ENCODE measurements around the gene HBA2. TPM values are rescaled to one million over a fixed set of nuclear protein-coding genes. Genes with fewer than 3 reads are reported as not detected.

Gene HBA2
- total and polyA plus RNA-seq, 9 of the 15 experiments (the other 6 are each of a cell fraction or from before 2014, with no cell fraction given): 40.4 to 853 (median 286) TPM

DNA sequence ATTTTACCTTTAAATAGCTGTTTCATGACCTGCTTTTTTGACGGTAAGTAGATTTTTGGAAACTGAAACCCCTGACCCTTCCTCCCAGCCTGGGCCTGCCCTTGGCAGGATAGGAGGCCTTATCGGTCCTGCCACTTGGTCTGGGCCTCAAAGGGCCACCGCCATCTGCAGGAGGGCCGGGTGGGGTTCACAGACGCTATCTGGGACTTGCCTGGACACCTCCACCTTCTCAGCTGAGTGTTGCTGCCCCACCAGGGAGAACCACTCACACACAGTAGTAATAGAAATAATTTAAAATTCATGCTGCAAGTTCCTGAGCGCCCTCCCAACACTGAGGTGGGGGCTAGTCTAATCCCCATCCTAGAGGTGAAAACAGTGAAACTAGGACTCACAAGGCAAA, 29.6 kb upstream of the HBA2 start (continued):
- TF ChIP-seq MTA3 (IDR thresholded peaks at IDR 0.05; ENCODE audit: borderline replicate concordance) (peak; percentile 59; the same call in 1 of the 2 replicates), TCFL5 (CRISPR knock-in tag; conservative IDR thresholded peaks at IDR 0.05) (no peak), RBBP5 (IDR thresholded peaks at IDR 0.05; ENCODE audit: borderline replicate concordance, insufficient read depth, low read length, poor library complexity, severe bottlenecking) (peak; percentile 19), NR2C2 (CRISPR knock-in tag; IDR thresholded peaks at IDR 0.05) (no peak), NR2C2 (tag; IDR thresholded peaks at IDR 0.05) (peak; percentile 68), EHMT2 (IDR thresholded peaks at IDR 0.05) (no peak), RBFOX2 (IDR thresholded peaks at IDR 0.05; ENCODE audit: low read depth, low read length) (peak; percentile 37; the same call in 1 of the 2 replicates), NFE2L1 (tag; IDR thresholded peaks at IDR 0.05; ENCODE audit: borderline replicate concordance, low read depth) (no peak), ZNF436 (CRISPR knock-in tag; IDR thresholded peaks at IDR 0.05) (no peak), PTBP1 (IDR thresholded peaks at IDR 0.05; ENCODE audit: low read depth, low read length) (0 out of 2 replicates have a peak, but pooled peaks have one; percentile 34), ZEB2 (IDR thresholded peaks at IDR 0.05) (peak; percentile 81; the same call in 1 of the 2 replicates), ZNF551 (CRISPR knock-in tag; IDR thresholded peaks at IDR 0.05) (no peak), DIDO1 (tag; IDR thresholded peaks at IDR 0.05; ENCODE audit: low read depth) (no peak)
- TF ChIP-seq, protein P1, sequence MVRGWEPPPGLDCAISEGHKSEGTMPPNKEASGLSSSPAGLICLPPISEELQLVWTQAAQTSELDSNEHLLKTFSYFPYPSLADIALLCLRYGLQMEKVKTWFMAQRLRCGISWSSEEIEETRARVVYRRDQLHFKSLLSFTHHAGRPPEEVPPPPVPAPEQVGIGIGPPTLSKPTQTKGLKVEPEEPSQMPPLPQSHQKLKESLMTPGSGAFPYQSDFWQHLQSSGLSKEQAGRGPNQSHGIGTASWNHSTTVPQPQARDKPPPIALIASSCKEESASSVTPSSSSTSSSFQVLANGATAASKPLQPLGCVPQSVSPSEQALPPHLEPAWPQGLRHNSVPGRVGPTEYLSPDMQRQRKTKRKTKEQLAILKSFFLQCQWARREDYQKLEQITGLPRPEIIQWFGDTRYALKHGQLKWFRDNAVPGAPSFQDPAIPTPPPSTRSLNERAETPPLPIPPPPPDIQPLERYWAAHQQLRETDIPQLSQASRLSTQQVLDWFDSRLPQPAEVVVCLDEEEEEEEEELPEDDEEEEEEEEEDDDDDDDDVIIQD (CRISPR knock-in tag; IDR thresholded peaks at IDR 0.05): no peak
- TF ChIP-seq, protein P2, sequence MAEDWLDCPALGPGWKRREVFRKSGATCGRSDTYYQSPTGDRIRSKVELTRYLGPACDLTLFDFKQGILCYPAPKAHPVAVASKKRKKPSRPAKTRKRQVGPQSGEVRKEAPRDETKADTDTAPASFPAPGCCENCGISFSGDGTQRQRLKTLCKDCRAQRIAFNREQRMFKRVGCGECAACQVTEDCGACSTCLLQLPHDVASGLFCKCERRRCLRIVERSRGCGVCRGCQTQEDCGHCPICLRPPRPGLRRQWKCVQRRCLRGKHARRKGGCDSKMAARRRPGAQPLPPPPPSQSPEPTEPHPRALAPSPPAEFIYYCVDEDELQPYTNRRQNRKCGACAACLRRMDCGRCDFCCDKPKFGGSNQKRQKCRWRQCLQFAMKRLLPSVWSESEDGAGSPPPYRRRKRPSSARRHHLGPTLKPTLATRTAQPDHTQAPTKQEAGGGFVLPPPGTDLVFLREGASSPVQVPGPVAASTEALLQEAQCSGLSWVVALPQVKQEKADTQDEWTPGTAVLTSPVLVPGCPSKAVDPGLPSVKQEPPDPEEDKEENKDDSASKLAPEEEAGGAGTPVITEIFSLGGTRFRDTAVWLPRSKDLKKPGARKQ (CRISPR knock-in tag; IDR thresholded peaks at IDR 0.05): no peak
- TF ChIP-seq, protein P3, sequence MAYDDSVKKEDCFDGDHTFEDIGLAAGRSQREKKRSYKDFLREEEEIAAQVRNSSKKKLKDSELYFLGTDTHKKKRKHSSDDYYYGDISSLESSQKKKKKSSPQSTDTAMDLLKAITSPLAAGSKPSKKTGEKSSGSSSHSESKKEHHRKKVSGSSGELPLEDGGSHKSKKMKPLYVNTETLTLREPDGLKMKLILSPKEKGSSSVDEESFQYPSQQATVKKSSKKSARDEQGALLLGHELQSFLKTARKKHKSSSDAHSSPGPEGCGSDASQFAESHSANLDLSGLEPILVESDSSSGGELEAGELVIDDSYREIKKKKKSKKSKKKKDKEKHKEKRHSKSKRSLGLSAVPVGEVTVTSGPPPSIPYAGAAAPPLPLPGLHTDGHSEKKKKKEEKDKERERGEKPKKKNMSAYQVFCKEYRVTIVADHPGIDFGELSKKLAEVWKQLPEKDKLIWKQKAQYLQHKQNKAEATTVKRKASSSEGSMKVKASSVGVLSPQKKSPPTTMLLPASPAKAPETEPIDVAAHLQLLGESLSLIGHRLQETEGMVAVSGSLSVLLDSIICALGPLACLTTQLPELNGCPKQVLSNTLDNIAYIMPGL (CRISPR knock-in tag; IDR thresholded peaks at IDR 0.05): no peak
- TF ChIP-seq, protein P4, sequence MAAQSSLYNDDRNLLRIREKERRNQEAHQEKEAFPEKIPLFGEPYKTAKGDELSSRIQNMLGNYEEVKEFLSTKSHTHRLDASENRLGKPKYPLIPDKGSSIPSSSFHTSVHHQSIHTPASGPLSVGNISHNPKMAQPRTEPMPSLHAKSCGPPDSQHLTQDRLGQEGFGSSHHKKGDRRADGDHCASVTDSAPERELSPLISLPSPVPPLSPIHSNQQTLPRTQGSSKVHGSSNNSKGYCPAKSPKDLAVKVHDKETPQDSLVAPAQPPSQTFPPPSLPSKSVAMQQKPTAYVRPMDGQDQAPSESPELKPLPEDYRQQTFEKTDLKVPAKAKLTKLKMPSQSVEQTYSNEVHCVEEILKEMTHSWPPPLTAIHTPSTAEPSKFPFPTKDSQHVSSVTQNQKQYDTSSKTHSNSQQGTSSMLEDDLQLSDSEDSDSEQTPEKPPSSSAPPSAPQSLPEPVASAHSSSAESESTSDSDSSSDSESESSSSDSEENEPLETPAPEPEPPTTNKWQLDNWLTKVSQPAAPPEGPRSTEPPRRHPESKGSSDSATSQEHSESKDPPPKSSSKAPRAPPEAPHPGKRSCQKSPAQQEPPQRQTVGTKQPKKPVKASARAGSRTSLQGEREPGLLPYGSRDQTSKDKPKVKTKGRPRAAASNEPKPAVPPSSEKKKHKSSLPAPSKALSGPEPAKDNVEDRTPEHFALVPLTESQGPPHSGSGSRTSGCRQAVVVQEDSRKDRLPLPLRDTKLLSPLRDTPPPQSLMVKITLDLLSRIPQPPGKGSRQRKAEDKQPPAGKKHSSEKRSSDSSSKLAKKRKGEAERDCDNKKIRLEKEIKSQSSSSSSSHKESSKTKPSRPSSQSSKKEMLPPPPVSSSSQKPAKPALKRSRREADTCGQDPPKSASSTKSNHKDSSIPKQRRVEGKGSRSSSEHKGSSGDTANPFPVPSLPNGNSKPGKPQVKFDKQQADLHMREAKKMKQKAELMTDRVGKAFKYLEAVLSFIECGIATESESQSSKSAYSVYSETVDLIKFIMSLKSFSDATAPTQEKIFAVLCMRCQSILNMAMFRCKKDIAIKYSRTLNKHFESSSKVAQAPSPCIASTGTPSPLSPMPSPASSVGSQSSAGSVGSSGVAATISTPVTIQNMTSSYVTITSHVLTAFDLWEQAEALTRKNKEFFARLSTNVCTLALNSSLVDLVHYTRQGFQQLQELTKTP (IDR thresholded peaks at IDR 0.05; ENCODE audit: low read depth in 1 of 2, partially characterized antibody in 2 of 2): peak in 1 of 2 experiments; percentile 14
- TF ChIP-seq, protein P5, sequence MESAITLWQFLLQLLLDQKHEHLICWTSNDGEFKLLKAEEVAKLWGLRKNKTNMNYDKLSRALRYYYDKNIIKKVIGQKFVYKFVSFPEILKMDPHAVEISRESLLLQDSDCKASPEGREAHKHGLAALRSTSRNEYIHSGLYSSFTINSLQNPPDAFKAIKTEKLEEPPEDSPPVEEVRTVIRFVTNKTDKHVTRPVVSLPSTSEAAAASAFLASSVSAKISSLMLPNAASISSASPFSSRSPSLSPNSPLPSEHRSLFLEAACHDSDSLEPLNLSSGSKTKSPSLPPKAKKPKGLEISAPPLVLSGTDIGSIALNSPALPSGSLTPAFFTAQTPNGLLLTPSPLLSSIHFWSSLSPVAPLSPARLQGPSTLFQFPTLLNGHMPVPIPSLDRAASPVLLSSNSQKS (CRISPR knock-in tag; IDR thresholded peaks at IDR 0.05): no peak
